Loucy (cell line): Measurements from ENCODE around the gene EZH2.

ENCODE experiments used
- EZH2phosphoT487 ChIP-seq: fragments of 200-600 bp; IDR thresholded peaks from 2 replicates; pipeline ENCODE4 v1.6.1; 2018; ENCODE audit warnings: antibody characterized with exemption, mild to moderate bottlenecking, moderate library complexity, borderline replicate concordance
- TF ChIP-seq, protein P1 (sequence below): fragments of 200-600 bp; sonication (generic); conservative IDR thresholded peaks from 2 replicates; pipeline ENCODE4 v1.5.1; 2014; ENCODE audit warnings: mild to moderate bottlenecking, antibody characterized with exemption, low read length

DNA sequence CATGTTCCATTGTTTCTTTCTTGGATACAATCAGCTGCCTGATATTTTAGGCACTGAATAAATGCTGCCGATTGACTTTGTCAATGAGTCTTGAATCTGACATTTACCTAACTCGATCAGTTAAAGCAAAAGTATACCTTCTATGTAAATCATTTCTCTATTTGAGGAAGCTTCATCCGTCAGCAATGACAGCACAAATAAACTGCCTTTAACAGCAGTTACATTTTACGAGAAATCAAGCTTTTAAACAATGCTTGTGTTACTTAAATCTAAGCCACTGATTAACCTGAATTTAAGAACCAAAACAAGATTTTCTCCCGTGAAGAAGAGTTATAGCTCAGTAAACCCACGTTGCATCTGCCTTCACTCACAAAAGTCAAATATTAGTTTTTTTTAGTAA lies 114.1 kb downstream of the EZH2 start:
- TF ChIP-seq EZH2phosphoT487 = no peak
- TF ChIP-seq, protein P1, sequence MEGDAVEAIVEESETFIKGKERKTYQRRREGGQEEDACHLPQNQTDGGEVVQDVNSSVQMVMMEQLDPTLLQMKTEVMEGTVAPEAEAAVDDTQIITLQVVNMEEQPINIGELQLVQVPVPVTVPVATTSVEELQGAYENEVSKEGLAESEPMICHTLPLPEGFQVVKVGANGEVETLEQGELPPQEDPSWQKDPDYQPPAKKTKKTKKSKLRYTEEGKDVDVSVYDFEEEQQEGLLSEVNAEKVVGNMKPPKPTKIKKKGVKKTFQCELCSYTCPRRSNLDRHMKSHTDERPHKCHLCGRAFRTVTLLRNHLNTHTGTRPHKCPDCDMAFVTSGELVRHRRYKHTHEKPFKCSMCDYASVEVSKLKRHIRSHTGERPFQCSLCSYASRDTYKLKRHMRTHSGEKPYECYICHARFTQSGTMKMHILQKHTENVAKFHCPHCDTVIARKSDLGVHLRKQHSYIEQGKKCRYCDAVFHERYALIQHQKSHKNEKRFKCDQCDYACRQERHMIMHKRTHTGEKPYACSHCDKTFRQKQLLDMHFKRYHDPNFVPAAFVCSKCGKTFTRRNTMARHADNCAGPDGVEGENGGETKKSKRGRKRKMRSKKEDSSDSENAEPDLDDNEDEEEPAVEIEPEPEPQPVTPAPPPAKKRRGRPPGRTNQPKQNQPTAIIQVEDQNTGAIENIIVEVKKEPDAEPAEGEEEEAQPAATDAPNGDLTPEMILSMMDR = no peak
